Heart right ventricle (tissue), 16 donors: ENCODE results near the gene MYH16. TPM values are rescaled to one million over a fixed set of nuclear protein-coding genes. Genes with fewer than 3 reads are reported as not detected.

Source experiments
- ATAC-seq, 8 donors: fragments of 200-7000 bp; cut with Tn5 transposase; one replicate each; pipeline ENCODE4 v1.9.1; 2020; ENCODE audit warnings: mild to moderate bottlenecking in 8 of 8, moderate library complexity in 8 of 8, moderate number of reproducible peaks in 1 of 8
- DNase-seq, 2 donors: peaks; one replicate each; pipeline ENCODE4 v3.0.0-alpha.2; 2020
- H3K27ac ChIP-seq, 10 donors: fragments of 200-600 bp; sonication (generic) in 2 of 10; one replicate each; pipeline versions ENCODE4 v1.5.0 to v1.8.0; 2020 to 2022; ENCODE audit warnings: mild to moderate bottlenecking in 3 of 10
- H3K27me3 ChIP-seq, 7 donors: fragments of 200-600 bp; one replicate each; pipeline ENCODE4 v1.8.0; 2021 to 2022; ENCODE audit warnings: mild to moderate bottlenecking in 2 of 7
- H3K36me3 ChIP-seq, 9 donors: fragments of 200-600 bp; sonication (generic) in 1 of 9; one replicate each; pipeline versions ENCODE4 v1.5.0 to v1.8.0; 2020 to 2022; ENCODE audit warnings: mild to moderate bottlenecking in 2 of 9
- H3K4me1 ChIP-seq, 9 donors: fragments of 200-600 bp; sonication (generic) in 1 of 9; one replicate each; pipeline versions ENCODE4 v1.5.0 to v1.8.0; 2020 to 2022; ENCODE audit warnings: mild to moderate bottlenecking in 4 of 9
- H3K4me3 ChIP-seq, 10 donors: fragments of 200-600 bp; sonication (generic) in 2 of 10; one replicate each; pipeline versions ENCODE4 v1.5.0 to v1.8.0; 2020 to 2022; ENCODE audit warnings: mild to moderate bottlenecking in 7 of 10, moderate library complexity in 2 of 10
- H3K9me3 ChIP-seq, 11 donors: fragments of 200-600 bp in 10 of 11; sonication (generic) in 2 of 11; one replicate each; pipeline versions ENCODE4 v1.5.0 to v1.8.0; 2013 to 2022; ENCODE audit warnings: mild to moderate bottlenecking in 2 of 11, control low read depth in 1 of 11, moderate library complexity in 1 of 11
- WGBS, 2 donors: extraction: QIAGEN DNeasy Blood & Tissue Kit; methylation state at CpG; one replicate each; pipeline ENCODE4 v1.1.7; 2013; ENCODE audit warnings: inconsistent platforms in 1 of 2; 5-methylcytosine and 5-hydroxymethylcytosine counted together
- intact Hi-C, 10 donors: fragments of 100-400 bp; cut with DNase I; formaldehyde crosslinking; loops; one replicate each; pipeline versions ENCODE4 v1.11.1 to v1.14.2; 2022
- polyA plus RNA-seq, 2 donors: library from polyadenylated mRNA; stranded (reverse); fragments of 200-250 nt; gene quantifications; one replicate each; pipeline ENCODE4 v1.2.3, GENCODE V29; 2013
- total RNA-seq, 10 donors: library from RNA; stranded (reverse); fragmentation: NEBNext Ultra II Directional in 3 of 10; extraction: Animal tissue kit (Norgen Biotek cat#: 25700) in 3 of 10; gene quantifications; one replicate each; pipeline versions ENCODE4 v1.2.1 to v1.2.4, GENCODE V29; 2021 to 2023
- TF ChIP-seq, protein P1 (sequence below), 9 donors: fragments of 200-600 bp; sonication (generic) in 2 of 9; IDR thresholded peaks; one replicate each; pipeline versions ENCODE4 v1.5.0 to v1.8.0; 2021 to 2022; ENCODE audit warnings: antibody characterized with exemption in 9 of 9, mild to moderate bottlenecking in 5 of 9, moderate library complexity in 1 of 9
- donor health status: Arrhythmogenic right ventricular cardiomyopathy.
- donor health status: ischemic (EF 13 %, LVEDD 7.1; RV severe dilation, severe dysfunction).
- donor health status: healthy with polysubstance abuse.
- donor health status: DM: no; HTN: yes; CAD: no.
- donor health status: DM: no; HTN: no; CAD: no.
- donor health status: ischemic (EF 25% LVEDD 6.9; RV normal size, moderate dysfunction).
- donor health status: ischemic (EF 25% LVEDD 5.7; RV mildly dilated, moderate dysfunction).
- donor health status: healthy.
- donor health status: DM: yes; HTN: yes; CAD: no.
- donor health status: Ischemic cardiomyopathy.
- donor health status: ischemic (EF 35%, LVEDD 5.7; RV mildly dilated, moderate dysfunction).
- donor health status: nonischemic (EF 11% LVEDD 7.7; RV severe dilation, severe dysfunction).
- donor health status: DM: yes; HTN: yes; CAD: no.
- donor health status: PGD.
- donor health status: ischemic (EF 29% LVEDD 5.4; RV normal size, mild dysfunction).
- donor health status: nonischemic (EF 23%, LVEDD 6.1; RV moderate dilation, normal function).

MYH16 gene
- total and polyA plus RNA-seq, 12 donors, result not detected

DNA sequence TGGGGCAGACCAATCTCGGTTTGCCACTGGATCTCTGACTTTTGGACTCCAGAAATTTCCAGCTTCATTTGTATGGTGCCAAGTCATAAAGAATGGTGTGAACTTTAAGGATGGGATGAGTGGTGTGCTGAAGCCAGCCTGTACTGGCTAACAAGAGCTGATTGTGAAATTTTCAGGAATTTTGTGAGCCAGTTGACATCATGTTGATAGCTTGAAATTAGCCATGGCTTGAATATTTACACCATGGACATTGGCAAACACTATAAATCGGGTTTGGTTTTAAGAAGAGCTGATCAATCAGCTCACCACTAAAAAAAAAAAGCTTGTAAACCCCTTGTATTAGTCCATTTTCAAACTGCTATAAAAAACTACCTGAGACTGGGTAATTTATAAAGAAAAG, 14.1 kb upstream of the MYH16 start:
- WGBS, 2 donors, result 82 to 84% methylated on average over 2 of the region's 2 CpGs
- H3K4me3 ChIP-seq, result no peak overlapping the region
- no peaks in the 10 kb centered on the region for H3K36me3 ChIP-seq
- no peak for ATAC-seq
- DNase-seq, result no peak
- intact Hi-C loops, result no loop called here
- H3K27me3 ChIP-seq, result peaks cover 0 to 7% (median 0%) of the 10 kb centered on the region in 7 donors
- H3K27ac ChIP-seq, result no peak overlapping the region
- TF ChIP-seq, protein P1, sequence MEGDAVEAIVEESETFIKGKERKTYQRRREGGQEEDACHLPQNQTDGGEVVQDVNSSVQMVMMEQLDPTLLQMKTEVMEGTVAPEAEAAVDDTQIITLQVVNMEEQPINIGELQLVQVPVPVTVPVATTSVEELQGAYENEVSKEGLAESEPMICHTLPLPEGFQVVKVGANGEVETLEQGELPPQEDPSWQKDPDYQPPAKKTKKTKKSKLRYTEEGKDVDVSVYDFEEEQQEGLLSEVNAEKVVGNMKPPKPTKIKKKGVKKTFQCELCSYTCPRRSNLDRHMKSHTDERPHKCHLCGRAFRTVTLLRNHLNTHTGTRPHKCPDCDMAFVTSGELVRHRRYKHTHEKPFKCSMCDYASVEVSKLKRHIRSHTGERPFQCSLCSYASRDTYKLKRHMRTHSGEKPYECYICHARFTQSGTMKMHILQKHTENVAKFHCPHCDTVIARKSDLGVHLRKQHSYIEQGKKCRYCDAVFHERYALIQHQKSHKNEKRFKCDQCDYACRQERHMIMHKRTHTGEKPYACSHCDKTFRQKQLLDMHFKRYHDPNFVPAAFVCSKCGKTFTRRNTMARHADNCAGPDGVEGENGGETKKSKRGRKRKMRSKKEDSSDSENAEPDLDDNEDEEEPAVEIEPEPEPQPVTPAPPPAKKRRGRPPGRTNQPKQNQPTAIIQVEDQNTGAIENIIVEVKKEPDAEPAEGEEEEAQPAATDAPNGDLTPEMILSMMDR (IDR thresholded peaks at IDR 0.05), result no peak
- H3K9me3 ChIP-seq, result no peaks in the 10 kb centered on the region
- no peaks in the 10 kb centered on the region for H3K4me1 ChIP-seq

DNA sequence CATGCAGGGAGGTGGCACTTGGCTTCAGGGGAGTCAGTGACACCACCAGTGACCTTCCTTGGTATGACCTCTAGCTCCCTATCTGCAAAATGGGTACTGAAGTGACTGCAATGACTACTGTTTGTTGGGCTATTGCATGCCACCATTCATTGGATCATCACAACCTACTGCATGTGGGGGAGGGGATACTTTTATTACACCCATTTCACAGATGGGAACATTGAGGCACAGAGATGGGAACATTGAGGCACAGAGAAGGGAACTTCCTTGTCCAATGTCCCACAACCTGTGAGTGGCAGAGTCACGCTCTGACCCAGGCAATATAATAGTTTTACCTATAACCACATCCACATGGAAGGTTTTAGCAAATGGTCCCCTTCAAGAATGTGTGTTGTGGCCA, 12.2 kb upstream of the MYH16 start:
- TF ChIP-seq, protein P1 (IDR thresholded peaks at IDR 0.05), result no peak
- Histone ChIP-seq H3K27ac (no peak overlapping the region), H3K4me3 (no peak overlapping the region), H3K36me3 (no peaks in the 10 kb centered on the region), H3K27me3 (peaks cover 0 to 9% (median 0%) of the 10 kb centered on the region in 7 donors), H3K9me3 (no peaks in the 10 kb centered on the region), H3K4me1 (no peaks in the 10 kb centered on the region)
- WGBS, 2 donors, result 96 to 97% methylated on average over 1 of the region's 1 CpG
- intact Hi-C loops, result no loop called here
- DNase-seq (no peak), ATAC-seq (no peak)

DNA sequence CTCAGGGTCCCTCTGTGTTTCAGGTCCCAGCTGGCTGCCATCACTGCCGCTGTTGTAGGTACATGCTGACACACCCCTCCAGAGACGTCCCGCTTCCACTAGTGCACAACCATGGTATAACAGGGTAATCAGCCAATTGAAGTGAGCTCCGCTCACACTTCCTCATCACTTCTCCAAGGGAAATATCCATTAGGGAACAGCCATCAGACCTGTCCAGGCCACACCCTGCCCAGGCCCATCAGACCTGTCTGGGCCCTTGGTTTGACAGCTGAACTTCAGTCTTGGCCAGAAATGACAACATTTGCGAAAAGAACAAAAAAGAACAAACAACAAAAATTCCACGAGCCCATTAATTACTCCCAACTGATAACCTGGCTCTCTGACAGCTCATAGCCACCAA, 11.0 kb upstream of the MYH16 start:
- intact Hi-C loops, result no loop called here
- Histone ChIP-seq H3K9me3 (no peaks in the 10 kb centered on the region), H3K27ac (no peak overlapping the region), H3K4me3 (no peak overlapping the region), H3K27me3 (peaks cover 0 to 16% (median 0%) of the 10 kb centered on the region in 7 donors), H3K36me3 (no peaks in the 10 kb centered on the region), H3K4me1 (no peaks in the 10 kb centered on the region)
- DNase-seq (no peak), ATAC-seq (no peak)
- WGBS, 2 donors, result 71 to 83% methylated on average over 6 of the region's 6 CpGs
- TF ChIP-seq, protein P1 (IDR thresholded peaks at IDR 0.05), result no peak

DNA sequence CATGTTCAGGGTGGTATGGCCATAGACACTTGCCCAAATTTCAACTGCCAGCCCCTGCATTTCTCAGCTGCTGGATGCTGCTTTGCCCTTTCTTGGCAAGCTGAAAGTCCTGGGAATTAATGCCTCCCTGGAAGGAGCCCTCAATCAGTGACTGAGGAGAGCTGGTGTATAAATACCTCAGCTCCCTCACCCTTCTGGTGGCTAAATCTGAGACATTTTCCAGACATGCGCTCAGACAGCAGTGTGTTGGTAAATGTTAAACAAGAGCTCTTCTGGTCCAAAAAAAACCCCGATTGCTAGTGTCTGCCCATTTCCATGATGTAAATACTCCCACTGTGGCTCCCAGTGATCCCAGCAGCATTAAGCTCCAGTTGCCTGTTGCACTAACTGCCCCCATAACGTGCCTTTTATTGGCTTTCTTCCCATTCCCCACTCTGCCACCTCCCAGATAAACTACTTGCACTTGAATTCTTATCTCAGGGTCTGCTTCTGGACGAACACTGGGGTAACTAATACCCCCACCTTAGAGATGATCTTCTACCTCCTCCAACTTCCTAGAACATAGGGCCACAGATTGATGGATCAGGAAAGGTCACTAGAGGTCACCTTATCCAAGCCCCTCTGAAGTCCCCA, 6.7 kb upstream of the MYH16 start:
- TF ChIP-seq, protein P1 (IDR thresholded peaks at IDR 0.05), result no peak
- Histone ChIP-seq H3K4me1 (no peaks in the 10 kb centered on the region), H3K9me3 (no peaks in the 10 kb centered on the region), H3K27me3 (peaks cover 0 to 13% (median 0%) of the 10 kb centered on the region in 7 donors), H3K4me3 (no peak overlapping the region), H3K36me3 (no peaks in the 10 kb centered on the region), H3K27ac (no peak overlapping the region)
- DNase-seq (no peak), ATAC-seq (no peak)
- 60 to 63% methylated on average over 4 of the region's 4 CpGs for WGBS, 2 donors
- intact Hi-C loops, result no loop called here
